Activated T-cell treated with anti-CD3 and anti-CD28 coated beads, Interleukin-2, amount 50 U/mL, for 1 hour (primary cell): ENCODE measurements around the gene SFI1.
"Not testable (repeated sequence)": the region's sequence is repeated elsewhere in the genome, so short reads cannot be mapped to it uniquely, and the experiment has no call there.

Experiments
- DNase-seq: peaks from one replicate; pipeline ENCODE4 v3.0.0-alpha.2; 2020

SFI1 gene

DNA sequence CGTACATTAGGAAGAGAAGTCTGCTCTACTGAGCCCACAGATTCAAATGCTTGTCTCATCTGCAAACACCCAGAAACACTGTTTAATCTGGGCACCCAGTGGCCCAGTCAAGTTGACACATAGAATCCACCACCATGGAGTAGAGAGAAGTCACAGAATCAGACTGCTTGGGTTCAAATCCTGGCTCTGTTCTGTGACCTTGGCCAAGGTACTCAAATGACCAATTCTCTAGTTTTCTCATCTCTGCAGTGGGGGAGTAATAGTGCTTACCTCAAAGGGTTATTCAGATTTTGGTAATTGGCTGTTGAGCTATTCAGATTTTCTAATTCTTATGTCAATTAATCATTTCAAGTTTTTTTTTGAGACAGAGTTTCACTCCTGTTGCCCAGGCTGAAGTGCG, 93.8 kb downstream of the SFI1 start:
- not testable (repeated sequence) for DNase-seq

DNA sequence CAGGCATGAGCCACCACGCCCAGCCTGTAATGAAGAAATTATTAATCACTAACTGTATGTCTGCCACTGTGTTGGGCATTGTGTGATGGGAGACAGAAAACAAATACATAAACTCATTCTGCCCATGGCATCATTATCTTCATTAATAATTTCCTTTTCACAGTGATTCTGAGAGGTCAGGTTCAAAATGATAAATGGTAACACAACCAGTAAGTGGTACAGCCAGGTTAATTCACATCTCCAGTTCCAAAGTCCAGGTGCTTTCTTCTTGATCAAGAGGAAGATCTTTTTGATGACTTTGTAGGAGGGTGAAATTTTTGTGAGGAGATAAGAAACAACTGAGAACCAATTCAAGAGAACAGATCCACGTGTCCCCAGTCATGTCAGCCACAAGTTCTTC, 98.9 kb downstream of the SFI1 start:
- no peak for DNase-seq

DNA sequence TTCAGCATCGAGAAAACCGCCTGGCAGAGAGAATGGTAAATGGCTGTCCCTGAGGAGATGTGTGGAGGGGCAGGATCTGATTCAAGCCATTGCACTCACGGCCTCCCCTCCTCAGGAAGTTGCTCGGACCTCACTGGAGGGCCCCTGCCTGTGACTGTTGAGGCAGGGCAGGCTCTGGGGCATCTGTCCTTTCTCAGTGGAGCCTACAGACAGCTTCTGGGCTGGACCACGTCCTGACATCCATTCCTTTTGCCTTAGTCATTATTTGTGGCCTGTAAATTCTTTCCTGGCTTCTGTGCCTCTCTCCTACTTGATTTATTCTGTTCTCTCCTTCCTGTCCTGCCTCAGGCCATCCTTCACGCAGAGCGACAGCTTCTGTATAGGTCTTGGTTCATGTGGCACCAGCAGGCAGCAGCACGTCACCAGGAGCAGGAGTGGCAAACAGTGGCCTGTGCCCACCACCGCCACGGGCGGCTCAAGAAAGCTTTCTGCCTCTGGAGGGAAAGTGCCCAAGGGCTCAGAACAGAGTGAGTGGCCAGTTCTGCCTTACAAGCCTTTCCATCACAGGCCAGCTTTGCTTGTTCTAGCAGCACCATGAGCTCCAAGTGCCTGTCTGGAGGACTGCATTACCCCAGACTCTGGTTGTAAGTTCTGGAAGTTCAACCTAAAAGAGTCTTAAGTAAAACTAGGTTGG, 106.1 kb downstream of the SFI1 start:
- DNase-seq, result no peak

DNA sequence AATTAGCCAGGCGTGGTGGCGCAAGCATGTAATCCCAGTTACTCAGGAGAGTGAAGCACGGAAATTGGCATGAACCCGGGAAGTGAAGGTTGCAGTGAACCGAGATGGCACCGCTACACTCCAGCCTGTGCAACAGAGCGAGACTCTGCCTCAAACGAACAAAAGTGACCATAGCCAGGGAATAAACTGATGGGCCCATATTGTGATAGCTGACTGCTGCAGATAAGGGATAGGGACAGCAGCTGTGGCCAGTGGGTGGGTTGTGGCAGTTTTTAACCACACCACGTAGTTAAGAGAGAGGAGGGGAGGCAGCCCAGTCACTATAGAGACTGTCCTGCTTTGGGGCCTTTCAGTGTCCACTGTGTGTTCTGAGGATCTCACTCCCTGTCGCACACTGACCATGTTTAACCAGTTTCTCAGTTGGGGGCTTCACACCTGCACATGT, 106.8 kb downstream of the SFI1 start:
- DNase-seq, result no peak

DNA sequence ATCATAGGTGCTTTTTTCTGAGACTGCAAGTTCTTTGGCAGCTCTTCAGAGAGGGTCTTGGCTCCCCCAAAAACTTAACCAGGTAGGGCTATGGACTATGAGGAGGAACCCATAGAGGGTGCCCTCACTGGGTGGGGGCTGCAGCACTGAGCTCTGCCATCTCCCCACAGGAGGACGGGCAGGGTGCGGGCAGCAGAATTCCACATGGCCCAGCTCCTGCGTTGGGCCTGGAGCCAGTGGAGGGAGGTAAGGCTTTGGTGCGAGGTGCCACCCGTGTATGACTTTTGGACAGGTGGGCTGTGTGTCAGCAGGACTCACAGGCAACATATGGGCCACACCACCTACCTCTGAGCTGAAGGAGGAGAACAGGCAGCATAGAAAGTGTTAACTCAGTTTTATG, 107.2 kb downstream of the SFI1 start:
- DNase-seq, result no peak

DNA sequence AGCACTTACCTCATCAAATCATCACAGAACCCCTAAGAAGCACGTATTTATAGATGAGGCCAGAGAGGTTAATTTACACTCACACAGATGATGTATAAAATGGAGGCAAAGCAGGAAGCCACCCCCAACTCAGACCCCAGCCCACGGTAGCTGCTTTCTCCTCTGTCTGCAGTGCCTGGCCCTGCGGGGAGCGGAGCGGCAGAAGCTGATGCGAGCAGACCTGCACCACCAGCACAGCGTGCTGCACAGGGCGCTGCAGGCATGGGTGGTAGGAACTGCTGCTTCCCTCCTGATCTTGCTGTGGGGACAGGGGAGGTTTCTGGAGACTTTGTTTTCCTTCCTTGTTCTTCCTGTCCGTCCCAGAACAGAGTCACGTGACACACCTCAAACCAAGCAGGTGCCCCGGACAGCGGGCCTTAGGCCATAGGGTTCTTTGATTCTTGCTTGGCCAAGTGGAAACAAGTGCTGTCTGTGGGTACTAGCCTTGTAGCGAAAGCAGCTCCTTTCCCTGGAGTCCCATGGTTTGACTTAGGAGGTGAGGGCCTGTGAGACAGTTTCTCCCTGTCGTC, 107.9 kb downstream of the SFI1 start:
- DNase-seq, result no peak

DNA sequence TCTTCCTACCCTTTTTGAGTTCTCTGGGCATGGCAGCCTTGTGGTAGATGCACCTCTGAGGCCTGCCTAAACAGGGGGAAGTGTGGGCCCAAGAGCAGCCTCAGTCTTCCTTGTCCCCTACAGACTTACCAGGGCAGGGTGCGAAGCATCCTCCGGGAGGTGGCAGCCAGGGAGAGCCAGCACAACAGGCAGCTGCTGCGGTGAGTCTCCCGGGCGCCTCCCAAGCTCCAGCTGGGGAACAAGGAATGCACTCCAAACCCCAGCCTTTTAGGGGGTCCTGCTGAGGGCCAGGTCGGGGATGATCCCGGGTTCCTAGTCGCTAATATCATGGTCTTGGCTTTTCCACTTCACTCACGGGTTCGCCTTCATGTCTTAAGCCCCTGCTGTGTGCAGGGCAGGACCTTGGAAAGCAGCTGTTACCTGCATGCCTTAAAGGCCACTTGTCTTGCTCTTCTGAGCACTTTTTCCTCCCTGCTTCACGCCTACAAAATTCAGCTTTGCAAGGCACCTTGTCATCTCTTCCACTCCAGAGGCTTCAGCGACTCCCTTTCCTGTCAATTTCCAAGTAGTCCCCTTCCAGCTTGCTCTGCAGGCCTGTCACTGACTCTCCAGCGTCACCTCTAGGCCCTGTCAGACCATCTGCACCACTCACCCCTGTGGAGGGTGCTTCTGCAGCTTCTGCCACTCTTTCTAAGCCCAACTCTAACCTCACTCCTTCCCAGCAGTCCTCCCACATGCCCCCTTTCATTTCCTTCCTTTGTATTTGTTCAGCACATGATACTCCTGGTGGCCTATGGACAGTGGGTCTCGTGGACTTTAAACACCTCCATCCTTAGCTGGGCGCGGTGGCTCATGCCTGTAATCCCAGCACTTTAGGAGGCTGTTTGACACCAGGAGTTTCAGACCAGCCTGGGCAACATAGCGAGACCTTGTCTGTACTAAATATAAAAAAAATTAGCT, 108.7 kb downstream of the SFI1 start:
- DNase-seq, result no peak

DNA sequence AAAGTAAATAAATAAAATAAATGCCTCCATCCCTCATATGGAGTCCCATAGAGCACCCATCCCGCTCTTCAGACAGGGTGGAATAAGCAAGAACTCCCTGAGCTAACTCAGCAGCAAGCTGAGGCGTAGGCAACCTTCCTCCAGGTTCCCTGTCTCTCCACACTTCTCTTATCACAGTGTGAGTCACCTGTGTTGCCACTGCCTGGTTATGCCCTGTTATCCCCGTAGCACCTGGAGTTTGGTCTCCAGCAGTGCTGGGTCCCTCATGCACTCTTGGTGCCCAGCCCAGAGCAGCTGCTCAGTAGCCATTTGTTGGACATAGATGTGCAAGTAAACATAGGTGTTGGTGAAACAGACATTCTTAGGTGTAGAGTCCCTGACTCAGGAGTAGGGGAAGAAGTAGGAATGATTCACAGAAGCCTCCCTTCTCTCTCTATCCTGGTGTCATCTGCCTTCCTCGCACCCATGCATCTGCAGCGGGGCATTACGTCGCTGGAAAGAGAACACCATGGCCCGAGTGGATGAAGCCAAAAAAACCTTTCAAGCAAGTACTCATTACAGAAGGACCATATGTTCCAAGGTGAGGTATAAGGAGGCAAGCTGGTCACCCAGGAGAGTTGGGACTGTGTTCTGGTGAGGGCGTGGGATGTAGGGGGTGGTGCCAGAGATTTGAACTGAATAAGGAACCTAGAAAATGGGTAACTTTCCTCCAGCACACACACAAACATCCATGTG, 109.7 kb downstream of the SFI1 start:
- DNase-seq, result no peak

DNA sequence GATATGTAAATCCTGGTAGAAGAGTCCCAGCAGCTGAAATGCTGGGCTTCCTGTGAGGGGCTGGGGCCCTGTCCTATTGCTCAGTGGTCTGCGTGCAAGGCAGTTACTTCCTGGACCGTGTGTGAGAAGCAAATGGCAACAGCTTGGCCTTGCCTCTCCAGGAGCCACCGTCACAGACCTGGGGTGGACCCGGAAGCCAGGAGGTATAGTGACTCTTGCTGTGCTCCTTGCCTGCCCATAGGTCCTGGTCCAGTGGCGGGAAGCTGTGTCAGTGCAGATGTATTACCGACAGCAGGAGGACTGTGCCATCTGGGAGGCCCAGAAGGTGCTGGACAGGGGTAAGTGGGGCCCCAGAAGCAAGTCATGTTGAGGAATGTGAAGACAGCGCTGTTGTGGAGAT, 111.4 kb downstream of the SFI1 start:
- DNase-seq, result no peak

DNA sequence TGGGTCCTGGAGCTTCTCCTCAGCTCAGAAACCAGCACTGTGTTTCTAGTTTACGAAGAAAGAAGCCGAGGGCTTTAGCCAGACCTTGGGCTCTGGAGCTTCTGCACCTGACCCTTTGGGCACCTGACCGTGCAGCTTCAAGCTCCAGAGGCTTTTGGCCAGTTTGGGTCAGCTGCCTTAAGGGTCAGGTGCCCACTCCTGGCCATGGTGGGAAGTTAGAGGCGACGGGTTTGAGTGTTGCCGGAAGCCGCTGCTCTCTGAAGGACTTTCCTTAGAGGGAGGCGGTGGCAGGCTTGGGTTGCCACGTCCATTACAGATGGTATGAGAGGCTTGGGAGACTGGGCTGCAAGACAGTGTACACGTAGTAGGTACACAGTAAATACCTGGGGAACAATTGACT, 113.4 kb downstream of the SFI1 start:
- DNase-seq, result no peak

DNA sequence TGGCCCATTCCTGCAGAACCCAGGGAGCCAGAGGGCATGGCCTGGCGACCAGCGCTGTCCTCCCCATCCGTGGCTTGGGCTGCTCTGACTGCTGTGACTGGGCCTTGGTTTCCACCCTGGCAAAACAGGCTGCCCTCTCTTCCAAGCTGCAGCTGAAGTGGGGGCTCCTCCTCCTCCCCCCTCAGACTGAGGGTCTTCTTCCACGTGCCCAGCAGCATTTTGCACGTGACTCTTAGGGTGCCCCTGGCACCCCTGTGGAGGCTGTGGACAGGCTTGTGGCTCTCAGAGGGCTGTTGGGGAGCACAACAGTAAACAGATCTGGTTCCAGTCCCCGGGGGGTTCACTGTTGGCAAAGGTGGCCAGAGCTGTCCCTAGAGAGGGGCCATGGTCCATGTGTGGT, 114.3 kb downstream of the SFI1 start:
- DNase-seq, result no peak

DNA sequence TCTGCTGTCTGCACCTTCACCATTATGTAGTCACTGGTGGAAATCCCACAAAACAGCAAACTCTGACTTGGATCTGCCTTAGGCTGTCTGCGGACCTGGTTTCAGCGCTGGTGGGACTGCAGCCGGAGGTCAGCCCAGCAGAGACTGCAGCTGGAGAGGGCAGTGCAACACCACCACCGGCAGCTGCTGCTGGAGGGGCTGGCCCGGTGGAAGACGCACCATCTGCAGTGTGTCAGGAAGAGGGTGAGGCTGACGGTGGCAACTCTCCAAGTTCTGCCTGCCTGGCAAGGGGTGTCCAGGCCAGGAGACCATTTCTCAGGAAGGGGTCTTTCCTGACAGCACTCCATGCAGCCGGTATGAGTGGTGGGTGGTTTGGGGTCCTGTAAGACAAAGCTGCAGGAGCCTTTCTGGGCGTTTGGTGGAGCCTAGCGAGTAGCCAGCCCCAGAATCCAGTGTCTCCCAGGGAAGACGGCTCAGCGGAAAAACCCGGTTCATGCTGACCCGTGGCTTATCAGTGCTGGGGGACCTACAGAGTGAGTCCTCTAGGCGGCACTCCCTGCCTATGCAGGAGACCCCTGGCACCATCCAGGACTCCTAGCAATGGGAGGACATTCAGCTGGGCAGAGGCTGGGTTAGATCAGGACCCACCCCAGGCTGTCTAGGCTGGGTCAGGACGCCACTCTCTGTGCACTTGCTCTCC, 114.9 kb downstream of the SFI1 start:
- DNase-seq, result no peak

DNA sequence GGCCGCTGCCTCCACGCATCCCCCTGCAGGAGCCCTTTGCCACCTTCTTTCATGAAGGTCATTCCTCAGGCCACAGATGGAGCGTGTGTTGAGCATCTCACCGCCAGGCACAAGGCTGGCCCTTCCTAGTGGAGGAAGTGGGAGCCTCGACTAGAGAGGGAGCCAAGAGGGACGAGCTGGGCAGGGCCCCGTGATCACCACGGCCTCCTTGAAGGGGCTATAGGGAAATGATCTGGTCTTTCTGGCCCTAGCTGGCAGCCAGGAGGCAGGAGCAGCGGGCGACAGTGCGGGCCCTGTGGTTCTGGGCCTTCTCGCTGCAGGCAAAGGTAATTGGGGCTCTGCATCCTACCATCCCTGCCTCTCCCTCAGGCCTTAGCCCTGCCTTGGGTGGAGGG, 116.6 kb downstream of the SFI1 start:
- DNase-seq, result no peak

DNA sequence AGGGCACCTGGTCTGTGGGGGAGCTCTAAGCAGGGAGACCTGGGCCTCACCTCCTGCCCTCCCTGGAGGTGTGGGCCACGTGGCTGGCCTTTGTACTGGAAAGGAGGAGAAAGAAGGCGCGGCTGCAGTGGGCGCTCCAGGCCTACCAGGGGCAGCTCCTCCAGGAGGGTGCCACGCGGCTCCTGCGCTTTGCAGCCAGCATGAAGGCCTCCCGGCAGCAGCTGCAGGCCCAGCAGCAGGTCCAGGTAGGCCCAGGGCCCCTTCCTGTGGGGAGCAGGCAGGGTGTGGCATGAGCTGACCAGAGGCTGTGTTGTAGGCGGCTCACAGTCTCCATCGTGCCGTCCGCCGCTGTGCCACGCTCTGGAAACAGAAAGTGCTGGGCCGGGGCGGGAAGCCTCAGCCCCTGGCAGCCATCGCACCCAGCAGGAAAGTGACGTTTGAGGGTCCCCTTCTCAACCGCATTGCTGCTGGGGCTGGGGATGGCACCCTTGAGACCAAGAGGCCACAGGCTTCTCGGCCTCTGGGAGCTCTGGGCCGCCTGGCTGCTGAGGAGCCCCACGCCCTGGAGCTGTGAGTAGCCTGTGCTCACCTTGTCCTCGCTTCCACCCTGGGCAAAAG, 117.1 kb downstream of the SFI1 start:
- DNase-seq, result no peak

DNA sequence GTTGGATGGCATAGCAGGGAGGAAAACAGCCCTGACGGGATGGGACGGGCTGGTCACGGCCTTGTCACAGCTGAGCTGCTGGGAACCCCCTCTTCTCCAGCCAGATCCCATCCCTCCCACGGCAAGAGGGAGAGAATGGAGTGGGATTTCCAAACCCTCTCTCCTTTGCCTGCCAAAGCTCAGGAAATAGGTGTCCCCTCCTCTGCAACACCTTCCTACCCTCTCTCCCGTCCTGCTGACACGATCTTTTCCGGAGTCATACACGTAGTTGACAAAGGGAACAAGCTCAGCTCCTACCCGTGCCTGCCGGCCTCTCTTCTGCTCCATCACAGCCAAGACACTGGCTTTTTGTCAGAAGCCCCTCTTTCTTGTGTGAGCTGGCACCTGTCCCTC, 117.6 kb downstream of the SFI1 start:
- no peak for DNase-seq

DNA sequence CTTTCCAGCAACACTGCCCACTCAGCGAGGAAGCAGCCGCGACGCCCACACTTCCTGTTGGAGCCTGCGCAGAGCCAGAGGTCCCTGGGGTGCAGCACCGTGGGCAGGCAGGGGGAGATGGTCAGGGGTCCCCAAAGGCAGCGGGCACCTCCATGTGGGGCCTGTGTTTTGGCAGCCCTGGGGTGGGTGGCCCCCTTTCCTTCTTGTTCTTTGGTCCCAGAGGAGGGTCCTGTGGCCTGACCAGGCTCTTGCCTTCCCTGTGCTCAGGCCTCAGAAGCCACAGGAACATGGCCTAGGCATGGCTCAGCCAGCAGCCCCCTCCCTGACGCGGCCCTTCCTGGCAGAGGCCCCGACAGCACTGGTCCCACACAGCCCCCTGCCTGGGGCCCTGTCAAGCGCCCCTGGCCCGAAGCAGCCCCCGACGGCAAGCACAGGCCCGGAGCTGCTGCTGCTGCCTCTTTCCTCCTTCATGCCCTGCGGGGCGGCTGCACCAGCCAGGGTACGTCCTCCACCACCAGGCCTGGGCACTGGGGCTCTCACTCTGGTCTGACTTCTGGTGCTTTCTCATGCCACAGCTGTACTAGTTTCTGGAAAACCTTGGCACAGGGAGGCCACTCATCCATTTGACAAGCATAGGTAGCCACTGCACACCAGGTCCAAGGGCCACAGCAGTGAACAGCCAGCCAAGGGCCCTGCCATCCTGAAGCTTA, 118.6 kb downstream of the SFI1 start:
- DNase-seq, result no peak

DNA sequence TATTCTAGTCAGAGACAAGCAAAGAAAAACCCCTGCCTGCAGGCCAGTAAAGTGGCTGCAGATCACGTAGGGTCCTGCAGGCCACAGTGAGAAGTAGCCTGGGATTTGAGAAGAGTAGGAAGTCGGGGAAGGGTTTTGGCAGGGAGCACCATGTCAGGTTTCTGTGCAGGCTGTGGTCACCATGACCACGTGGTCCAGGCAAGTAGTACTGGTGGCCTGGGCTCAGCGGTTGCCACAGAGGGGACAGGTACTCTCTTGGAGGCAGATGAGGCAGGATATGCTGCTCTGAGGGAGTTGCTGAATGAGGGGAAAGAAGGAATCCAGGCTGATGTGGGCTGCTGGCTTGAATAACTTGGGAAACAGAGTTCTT, 119.1 kb downstream of the SFI1 start:
- DNase-seq, result no peak

DNA sequence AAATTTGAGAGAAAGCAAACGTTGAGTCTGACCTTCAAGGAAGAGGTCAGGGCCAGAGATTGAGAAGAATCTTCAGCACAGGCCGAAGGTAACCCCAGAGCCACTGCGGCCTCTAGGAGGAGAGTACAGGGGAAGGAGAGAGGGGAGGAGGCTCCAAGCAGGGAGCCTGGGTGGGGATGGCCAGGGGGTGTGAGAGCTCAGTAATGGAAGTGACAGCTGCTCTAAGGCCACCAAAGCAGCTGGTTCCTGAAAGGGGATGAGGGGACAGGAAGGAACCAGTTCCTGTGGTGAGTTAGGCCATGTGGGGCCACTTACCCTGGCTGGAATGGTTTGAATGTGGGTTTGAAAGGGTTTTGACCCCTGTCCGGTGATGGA, 119.6 kb downstream of the SFI1 start:
- DNase-seq, result no peak

DNA sequence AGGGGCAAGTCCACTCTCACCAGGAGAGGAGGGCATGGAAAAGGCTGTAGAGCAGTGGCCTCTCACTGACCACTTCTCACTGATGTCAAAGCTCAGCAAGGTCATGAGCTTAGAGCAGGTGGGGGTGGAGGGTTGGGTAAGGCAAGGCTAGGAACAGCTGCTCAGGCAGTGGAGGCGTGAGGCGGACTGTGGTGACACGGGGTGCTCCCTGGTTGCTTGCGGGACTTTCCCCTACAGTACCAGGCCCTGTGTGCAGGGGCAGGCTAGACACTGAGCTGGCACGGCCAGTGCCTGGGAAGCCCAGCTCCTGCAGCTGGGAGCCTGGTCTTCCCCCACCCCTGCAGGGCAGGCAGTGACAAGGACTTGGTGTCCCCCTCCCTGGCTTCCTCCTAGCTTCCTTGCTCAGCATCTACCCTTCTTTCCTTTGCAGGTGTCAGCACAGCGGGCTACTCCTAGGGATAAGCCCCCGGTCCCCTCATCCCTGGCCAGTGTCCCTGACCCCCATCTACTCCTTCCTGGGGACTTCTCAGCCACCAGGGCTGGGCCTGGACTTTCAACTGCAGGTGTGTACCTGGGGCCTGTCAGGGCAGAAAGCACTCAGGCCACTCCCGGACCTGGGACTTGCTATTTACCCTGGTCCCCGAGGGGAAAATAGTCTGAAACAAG, 120.1 kb downstream of the SFI1 start:
- no peak for DNase-seq

DNA sequence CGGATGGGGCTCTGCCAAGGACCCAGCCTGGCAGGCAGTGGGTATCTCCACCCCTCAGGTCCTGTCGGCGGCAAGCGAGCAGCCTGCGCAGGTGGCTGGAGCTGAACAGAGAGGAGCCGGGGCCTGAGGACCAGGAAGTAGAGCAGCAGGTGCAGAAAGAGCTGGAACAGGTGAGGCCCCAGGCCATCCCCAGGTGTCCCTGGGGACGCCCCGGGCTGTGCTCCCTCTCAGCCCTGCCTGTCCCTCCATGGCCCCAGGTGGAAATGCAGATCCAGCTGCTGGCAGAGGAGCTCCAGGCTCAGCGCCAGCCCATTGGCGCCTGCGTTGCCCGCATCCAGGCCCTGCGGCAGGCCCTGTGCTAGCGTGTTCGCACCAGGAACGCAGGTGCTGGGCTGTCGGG, 121.7 kb downstream of the SFI1 start:
- no peak for DNase-seq
